HCT116 (cell line): ENCODE results near the gene EEIG1.

ENCODE experiments used
- CTCF ChIP-seq, 3 experiments: fragments of 200-600 bp in 1 of 3; sonication (generic) in 1 of 3; IDR thresholded peaks in 2 of 3; conservative IDR thresholded peaks in 1 of 3; 2 replicates each; pipeline ENCODE4 v1.5.1; 2012 to 2017; ENCODE audit warnings: low read depth in 2 of 3, low read length in 2 of 3, antibody characterized with exemption in 1 of 3, borderline replicate concordance in 1 of 3, control low read depth in 1 of 3, mild to moderate bottlenecking in 1 of 3, mixed read lengths in 1 of 3, mixed run types in 1 of 3, moderate library complexity in 1 of 3; ENCODE audit not compliant: insufficient read depth in 1 of 3
- EGR1 ChIP-seq: IDR thresholded peaks from 2 replicates; pipeline ENCODE4 v1.6.1; 2012; ENCODE audit warnings: low read depth
- EZH2 ChIP-seq: fragments of 200-600 bp; sonication (generic); IDR thresholded peaks from 2 replicates; pipeline ENCODE4 v1.6.1; 2017; ENCODE audit warnings: antibody characterized with exemption, mixed run types
- FOSL1 ChIP-seq: IDR thresholded peaks from 2 replicates; pipeline ENCODE4 v1.6.1; 2012; ENCODE audit warnings: low read depth
- POLR2A ChIP-seq: IDR thresholded peaks from 2 replicates; pipeline ENCODE4 v1.7.0; 2011; ENCODE audit warnings: borderline replicate concordance; ENCODE audit not compliant: insufficient read depth, insufficient read length; ENCODE audit errors: extremely low read depth
- POLR2AphosphoS5 ChIP-seq: IDR thresholded peaks from 2 replicates; pipeline ENCODE4 v1.6.1; 2011; ENCODE audit warnings: mild to moderate bottlenecking, low read depth, low read length, moderate library complexity
- RAD21 ChIP-seq: IDR thresholded peaks from 2 replicates; pipeline ENCODE4 v1.6.1; 2012; ENCODE audit warnings: low read depth, mild to moderate bottlenecking
- SRF ChIP-seq: IDR thresholded peaks from 2 replicates; pipeline ENCODE4 v1.6.1; 2012; ENCODE audit warnings: low read depth
- TCF7L2 ChIP-seq: IDR thresholded peaks from 2 replicates; pipeline ENCODE4 v1.7.0; 2011; ENCODE audit warnings: borderline replicate concordance, inconsistent platforms; ENCODE audit not compliant: insufficient read depth, insufficient read length; ENCODE audit errors: extremely low read depth
- ZNF274 ChIP-seq: fragments of 200-500 bp; sonication (Bioruptor generic); IDR thresholded peaks from 2 replicates; pipeline ENCODE4 v1.6.1; 2014; ENCODE audit warnings: mild to moderate bottlenecking, low read depth, low read length, inconsistent platforms

GRCh38 chr9:128020692-128021091 lies 39.9 kb upstream of the EEIG1 start:
- TF ChIP-seq POLR2A (no peak), CTCF (IDR thresholded peaks at IDR 0.05 in 2 of 3, conservative IDR thresholded peaks at IDR 0.05 in 1 of 3; ENCODE audit: borderline replicate concordance in 1 of 3, insufficient read depth in 1 of 3, low read depth in 2 of 3, low read length in 2 of 3) (peak; percentile 16 to 55 (median 47); a peak in 5 of 6 replicates), EZH2 (no peak), EGR1 (no peak), FOSL1 (no peak), POLR2AphosphoS5 (no peak), RAD21 (no peak), SRF (no peak), ZNF274 (no peak), TCF7L2 (no peak)
